HG03575 (cell line): Measurements from ENCODE around the gene ADGRF4.

ENCODE experiments used
- ATAC-seq: cut with Tn5 transposase; IDR thresholded peaks from one replicate; pipeline ENCODE4 v1.9.1; 2021; ENCODE audit not compliant: unreplicated experiment, insufficient number of reproducible peaks, low FRiP score; ENCODE audit errors: extremely low read depth

ADGRF4 gene, protein sequence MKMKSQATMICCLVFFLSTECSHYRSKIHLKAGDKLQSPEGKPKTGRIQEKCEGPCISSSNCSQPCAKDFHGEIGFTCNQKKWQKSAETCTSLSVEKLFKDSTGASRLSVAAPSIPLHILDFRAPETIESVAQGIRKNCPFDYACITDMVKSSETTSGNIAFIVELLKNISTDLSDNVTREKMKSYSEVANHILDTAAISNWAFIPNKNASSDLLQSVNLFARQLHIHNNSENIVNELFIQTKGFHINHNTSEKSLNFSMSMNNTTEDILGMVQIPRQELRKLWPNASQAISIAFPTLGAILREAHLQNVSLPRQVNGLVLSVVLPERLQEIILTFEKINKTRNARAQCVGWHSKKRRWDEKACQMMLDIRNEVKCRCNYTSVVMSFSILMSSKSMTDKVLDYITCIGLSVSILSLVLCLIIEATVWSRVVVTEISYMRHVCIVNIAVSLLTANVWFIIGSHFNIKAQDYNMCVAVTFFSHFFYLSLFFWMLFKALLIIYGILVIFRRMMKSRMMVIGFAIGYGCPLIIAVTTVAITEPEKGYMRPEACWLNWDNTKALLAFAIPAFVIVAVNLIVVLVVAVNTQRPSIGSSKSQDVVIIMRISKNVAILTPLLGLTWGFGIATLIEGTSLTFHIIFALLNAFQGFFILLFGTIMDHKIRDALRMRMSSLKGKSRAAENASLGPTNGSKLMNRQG

DNA sequence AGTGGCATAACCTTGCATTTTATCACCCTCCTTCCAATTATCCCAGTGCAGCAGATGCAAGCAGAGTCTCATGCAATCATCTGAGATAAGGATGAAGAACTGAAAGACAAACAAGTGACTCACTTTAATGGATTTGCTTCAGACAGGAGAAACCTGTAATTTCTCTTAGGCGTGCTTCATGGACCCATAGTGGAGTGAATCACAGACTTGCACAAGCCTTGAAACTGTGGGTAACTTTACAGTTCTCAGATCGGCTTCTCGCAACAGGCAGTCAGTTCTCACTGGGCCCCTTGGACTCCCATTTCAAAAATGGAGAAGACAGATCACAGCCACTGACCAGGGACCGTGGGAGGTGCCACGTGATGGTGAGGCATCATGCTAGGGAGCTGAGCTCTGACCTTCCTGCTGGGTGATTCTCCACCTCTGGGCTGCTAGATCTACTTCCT, at the start of gene ADGRF4:
ADGRF4 (plus strand) TSS at position 239 of the 446 bp plus-strand sequence. CDS start 8,666 bp downstream, outside the sequence.
- no peak for ATAC-seq

DNA sequence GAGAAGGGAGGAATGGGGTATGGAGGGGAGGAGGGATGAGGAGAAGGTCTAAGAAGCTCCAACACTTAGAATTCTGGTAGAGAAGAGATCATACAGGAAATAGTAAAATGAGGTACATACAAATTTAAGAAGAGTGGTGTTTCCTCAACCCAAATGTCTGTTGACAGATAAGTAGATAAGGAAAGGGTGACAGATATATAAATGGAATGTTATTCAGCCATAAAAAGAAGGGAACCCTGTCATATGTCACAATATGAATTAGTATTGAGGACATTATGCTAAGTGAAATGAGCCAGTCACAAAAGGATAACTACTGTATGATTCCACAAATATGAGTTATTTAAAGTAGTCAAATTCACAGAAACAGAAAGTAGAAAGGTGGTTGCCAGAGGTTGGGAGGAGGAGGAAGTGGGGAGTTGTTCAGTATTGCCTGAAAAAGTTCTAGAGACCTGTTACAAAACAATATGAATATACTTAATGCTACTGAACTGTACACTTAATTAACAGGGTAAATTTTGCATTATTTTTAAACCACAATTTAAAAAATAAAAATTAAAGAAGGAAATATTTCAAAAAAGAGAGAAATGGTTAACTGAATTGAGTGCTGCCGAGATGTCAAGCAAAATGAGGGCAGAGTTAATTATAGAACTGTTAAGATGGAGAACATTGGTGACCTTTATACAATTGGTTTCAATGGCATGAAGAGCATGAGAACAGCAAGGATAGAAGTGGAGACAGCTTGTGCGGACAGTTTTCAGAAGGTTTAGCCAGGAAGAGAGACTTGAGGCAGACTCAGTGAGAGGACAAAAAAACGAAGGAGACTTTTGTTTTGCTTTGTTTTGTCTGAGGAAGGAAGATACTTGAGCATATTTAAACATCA, 47.6 kb upstream of the ADGRF4 start:
- ATAC-seq = no peak

DNA sequence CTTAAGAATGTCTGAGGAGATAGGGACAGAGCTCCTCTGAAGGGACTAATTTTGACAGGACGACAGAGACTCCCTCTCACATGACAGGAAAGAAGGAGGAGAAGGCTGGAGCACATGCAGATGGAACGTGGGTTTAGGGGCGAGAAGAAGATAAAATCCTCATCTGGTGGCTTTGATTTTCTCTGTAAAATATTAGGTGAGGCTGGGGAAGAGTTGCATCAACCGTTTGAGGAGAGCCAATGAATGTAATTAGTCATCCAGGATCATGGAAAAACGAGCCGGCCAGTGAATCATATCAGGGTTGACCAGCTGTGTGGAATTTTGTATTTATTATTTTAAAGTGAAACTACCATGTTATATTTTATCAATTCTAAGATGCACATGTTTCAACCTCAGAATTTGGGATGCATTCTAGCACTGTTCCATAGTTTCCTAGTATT, 46.9 kb upstream of the ADGRF4 start:
- ATAC-seq = no peak

DNA sequence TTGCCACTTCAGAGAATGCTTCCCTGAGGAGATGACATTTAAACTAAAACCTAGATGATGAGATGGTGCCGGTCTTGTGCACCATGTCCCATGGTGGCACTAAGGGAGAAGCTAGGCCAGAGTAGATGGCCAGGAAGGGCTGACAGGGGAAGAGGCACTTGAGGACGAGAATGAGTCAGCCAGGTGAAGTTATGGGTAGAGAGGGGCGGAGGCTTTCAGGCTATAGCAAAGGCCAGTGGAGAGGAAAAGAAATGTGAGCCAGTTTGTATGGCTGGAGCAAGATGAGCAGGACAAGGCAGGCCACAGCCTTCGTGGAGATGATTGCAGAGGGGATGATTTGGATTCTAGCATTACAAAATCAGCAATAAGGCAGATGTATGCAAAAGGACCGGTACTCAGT, 44.7 kb upstream of the ADGRF4 start:
- no peak for ATAC-seq

DNA sequence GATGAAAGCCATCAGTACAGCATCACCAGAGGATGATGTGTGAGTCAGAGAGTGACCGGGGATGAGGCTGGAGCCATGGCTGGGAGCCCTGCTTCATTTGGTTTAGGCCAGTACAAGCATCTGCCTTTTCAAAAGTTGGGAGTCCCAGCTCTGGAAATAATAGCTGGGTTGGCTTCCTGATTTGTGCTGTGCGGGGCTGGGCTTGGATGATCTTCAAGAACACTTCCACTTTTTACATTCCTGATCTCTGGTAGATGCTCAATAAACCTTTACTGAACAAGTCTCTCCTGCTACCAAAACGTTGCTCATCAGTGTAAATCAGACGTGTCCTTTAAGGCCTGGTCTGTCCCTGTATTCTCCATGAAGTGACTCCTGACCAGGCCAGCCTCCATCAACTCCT, 44.1 kb upstream of the ADGRF4 start:
- ATAC-seq = no peak

DNA sequence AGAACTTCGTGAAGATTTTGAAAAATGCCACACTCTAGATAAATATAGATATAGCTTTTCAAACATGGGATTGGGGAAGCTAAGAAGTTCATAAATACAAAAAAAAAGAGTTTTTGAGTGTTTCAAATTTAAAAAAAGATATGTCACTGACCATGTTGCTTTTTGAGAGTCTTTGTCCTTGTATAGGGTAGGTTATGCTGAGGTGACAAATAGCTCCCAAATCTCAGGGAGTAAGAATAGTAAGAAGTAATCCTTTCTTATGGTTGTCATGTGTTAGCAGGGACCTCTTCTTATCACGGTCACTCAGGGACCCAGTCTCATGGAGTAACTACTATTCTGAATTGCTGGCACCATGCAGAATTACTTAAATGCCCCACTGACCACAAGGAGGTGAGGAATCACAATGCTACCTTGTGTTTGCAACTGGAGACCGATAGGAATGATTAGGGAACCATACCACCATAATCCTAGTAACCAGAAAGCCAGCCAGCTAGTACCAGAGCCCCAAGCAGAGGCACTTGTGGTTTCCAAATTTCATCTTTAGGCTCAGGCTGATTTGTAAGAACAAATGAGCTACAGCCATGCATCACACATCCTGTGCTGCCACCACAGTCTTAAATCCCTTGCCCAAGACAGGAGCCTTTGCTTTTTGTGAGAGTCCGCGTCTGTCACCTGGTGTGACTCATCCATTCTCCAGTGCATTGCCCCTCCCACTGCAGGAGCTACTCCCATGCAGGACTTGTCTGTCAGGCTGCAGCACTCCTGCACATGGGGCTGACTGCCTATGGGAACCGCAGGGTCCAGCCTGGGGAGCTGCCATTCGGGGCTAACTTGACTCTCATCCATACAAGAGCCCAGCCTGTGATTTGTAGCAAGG, 42.4 kb upstream of the ADGRF4 start:
- no peak for ATAC-seq

DNA sequence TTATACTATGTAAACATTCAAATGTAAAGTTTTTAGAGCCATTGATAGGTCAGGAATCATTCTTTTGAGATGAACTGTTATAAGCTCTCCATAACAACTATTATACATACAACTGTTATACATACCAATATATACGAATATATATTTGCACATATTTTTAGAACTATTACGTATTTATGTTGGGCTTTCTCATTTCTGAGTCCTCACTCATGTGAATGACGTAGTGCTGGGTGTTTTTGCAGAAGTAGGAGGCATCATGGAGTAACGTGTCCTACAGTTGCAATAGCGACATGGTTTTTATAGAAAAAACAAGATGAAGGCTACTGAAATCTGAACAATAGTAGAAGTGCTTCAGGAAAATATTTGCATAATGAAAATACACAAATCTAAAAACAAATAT, 36.4 kb upstream of the ADGRF4 start:
- ATAC-seq = no peak

DNA sequence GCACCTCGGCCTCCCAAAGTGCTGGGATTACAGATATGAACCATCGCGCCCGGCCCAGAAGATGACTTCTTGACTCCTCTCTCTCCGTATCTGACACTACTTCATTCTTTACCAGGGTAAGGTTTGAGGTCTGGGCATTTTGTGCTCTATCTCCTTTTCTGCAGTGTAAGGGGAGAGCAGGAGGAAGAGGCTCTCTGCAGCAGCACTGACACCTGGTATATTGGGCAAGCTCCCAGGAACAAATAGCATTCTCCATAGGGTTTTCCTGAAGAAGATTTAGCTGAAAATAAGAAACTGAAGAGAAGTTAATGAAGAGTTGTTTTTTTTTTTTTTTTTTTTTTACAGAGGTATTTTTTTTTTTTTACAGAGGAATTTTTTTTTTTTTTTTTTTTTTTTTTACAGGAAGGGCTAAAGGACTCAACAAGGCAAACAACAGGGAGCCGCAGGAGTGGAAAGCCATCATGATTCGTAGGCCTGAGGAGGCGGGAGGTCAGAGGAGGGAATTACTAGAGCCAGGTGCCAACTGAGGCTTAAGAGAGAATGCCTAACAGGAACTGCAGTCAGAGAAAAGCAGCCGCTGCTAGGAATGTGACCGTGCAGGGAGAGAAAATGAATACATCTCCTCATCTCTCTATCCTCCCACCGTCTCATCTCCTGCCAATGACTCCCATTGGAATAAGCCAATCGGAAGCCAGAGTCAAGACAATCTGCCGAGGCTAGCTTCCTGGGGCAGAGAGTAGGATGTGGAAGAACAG, 34.7 kb upstream of the ADGRF4 start:
- ATAC-seq = no peak

DNA sequence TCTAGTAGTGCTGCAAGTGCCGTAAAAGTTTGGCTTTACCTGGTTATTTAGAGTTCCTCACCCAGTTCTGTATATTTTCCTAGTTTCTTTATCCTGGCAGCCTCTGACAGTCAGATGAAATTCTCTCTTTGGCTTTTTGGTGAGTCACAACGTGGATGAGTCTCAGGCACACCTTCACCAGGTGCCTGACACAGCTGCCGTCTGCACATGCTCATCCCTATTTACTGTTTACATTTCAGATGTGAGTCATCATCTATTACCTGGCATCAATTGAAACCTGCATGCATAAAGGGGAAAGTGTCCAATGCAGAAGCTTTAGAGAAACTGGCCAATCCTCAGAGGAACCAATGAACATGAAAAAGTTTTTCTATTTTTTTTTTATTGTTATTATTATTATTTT, 33.3 kb upstream of the ADGRF4 start:
- no peak for ATAC-seq

DNA sequence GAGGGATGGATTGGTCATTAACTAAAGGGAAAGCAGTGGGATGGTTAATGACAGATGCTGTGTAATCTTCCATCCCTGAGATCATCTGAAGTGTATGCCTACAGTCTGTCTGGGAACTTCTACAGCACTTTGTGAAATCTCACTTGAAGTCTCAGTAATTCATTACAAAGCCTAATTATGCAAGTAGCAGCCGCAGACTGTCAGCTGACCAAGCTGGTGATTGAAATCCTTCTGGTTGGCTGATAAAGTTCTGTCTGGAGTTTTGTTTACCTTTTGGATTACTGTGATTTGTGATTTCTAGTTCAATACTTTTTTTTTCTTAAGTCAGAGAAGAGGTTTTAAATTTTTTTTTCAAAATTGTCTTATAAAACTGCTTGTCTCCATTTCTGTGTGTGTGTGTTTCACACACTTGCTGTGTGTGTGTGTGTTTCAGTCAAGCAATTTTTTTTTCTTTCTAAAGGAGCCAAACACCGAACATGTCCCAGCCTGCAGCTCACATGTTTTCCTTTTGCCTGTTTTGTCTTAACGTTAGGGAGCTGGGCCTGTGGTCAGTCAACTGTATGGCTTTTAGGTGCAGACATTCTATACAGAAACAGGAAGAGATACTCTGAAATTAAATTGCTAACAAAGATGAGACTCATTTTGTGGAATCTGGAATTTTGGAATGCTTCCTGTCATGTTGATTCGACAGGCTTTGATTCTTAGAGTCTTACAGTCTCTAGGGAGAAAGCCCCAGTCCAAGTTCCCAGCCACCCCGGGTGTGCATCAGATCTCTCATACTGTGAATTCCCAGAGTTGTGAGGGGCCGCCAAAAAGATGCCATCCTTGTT, 28.5 kb upstream of the ADGRF4 start:
- ATAC-seq = no peak

DNA sequence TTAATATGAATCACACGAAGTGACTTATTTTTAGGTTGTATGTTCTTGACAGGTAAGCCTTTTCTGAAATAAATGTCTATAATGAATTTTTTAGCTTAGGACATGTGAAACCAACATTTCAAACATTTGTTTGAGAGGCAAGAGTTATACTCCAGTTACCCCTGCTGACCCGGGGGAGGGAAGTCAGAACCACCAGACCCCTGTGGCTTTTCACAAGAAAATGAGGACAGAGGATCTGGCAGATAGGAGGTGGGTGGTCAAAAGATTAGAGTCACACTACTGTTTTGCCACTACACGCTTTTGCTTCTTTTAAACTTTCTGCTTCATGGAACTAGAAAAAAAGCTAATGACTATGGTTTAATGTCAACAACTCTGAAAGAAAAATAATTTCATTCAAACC, 27.5 kb upstream of the ADGRF4 start:
- no peak for ATAC-seq

DNA sequence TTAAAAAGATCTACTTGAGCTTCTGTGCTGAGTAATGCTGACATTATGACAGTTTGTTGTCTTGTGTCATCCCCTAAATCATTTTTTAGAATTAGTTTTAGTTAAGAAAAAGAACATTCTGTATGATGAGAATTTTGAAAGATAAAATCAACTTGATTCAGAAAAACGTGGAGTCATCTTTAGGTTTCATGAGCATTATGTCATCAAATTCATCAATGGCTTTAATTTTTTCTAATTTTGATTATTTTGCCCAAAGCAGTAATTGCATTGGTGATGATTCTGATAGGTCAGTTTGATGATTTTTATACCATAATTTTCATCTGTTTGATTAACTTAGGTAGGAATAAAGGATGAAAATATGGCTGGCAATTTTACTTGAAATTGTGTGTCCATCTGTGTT, 26.6 kb upstream of the ADGRF4 start:
- no peak for ATAC-seq

DNA sequence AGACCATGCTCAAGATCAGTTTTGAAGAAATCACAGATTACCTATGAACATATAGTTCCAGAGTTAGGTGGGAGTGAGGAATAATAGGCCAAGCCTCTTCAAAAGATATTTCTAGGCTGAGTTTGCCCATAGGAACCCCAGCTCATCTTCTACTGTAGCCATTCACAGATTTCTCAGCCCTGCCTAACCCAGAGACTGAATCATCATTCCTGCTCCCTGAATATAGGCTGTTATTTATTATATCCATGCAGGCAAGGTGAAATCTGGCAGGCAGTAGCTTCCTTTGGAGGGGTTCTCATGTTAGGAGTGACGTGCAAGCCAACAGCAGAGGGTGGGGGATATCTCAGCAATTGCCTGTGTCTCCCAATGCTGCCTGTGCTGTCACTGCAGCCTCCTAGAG, 25.6 kb upstream of the ADGRF4 start:
- no peak for ATAC-seq

DNA sequence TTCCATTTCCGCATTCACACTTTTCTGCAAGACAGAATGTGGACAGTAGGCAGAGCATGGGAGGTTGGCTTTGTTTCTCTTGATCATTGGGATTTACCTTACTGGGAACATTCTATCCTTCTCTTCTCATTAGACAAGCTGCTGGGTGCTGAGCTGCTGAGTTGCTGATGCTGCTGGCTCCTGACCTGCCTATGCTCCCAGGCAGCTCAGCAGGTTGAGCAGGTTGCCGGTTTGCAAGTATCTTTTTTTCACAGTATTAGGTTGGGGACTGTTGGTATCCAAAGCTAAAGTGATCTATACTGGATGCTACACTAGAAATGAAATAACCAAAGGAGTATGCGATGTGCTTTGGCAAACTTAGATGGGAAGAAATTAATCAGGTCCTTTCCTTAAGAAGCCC, 23.7 kb upstream of the ADGRF4 start:
- no peak for ATAC-seq

DNA sequence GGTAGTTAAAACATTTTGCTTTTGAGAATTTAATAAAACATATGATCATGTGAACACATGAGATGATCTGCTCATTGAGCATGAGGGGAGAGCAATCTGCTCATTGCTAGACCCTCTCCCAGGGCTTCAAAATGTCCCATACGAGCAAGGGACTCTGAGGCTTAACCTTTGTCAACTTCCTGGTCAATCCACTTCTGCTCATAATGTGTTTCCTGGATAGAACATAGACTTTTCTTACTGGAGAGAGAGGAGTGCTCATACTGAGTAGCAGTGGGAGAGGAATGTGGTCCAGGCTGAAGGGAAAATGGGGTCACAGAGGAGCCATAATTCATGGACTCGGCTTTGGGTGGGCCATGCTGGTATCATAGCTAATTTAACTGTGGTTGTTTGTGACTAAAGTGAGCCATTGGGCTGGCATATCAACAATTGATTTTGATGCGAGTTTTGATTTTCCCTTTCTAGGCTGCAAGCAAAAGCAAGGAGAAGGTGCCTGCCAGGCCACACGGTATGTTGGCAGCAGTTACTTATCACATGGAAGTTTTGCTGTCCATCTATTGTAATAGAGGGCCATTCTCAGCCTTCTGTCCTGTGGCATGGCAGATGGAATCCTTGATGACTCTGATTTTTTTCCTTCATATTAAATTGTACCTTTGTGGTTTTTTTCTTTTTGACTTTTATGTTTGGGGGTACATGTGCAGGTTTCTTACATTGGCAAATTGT, 20.8 kb upstream of the ADGRF4 start:
- ATAC-seq = no peak

DNA sequence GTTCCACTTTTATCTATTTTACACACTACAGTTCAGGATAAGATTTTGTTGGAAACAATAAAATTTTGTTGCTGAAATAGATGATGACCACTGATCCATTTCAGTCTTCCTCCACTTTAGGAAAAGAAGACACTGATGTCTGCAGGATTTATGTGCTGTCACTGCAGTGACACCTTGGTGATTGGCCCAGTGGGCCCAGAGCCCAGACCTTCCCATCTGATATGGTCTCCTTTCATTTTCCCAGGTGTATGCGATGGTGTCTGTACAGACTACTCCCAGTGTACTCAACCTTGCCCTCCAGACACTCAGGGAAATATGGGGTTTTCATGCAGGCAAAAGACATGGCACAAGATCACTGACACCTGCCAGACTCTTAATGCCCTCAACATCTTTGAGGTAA, 19.6 kb upstream of the ADGRF4 start:
- ATAC-seq = no peak
